AG09309 (cell line): ENCODE measurements around the gene CCDC93.

Source experiments
- DNase-seq: peaks from one replicate; pipeline ENCODE4 v3.0.0-alpha.2; 2010; ENCODE audit warnings: low read depth
- H3K4me3 ChIP-seq: 2 replicates; pipeline ENCODE4 v1.5.1; 2011; ENCODE audit warnings: mild to moderate bottlenecking, low read depth, low read length, moderate library complexity; ENCODE audit not compliant: control insufficient read depth
- TF ChIP-seq, protein P1 (sequence below): IDR thresholded peaks from 2 replicates; pipeline ENCODE4 v1.5.1; 2011; ENCODE audit warnings: mild to moderate bottlenecking, low read depth, low read length, inconsistent platforms; ENCODE audit not compliant: insufficient read depth, control insufficient read depth; ENCODE audit errors: missing control alignments

Gene CCDC93

DNA sequence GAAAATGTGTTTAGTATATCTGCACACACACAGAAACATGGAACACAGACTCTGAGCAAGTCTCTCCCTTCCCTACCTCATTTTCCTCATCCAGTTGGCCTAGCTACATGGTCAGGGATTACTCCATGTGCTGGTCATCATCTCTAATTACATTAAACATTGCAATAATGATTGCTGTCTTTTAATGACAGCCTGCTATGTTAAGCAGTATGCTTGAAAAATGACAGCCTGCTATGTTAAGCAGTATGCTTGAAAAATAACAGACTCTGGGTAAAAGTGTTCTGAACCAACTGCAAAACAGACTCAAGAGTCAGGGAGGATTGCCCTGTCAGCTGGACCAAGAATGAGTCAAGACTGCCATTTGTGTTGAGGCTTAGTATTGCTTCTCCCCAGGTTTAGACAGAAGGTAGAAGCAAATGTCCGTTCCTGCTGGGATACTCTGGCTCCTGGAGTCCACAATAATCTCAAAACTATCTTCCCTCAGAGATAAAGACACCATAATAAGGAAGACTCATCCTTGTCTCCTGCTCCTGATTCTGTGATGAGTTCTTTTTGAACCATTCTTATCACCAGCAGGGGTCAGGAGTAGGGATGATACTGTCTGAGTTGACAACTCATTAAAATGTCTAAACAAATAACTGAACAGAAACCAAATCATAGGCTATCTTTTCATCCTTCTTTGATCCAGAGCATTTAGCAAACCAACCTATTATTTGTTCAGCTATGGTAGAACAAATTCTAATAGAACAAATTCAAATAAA is 57.7 kb downstream of the CCDC93 start:
- H3K4me3 ChIP-seq: no peak overlapping the region
- TF ChIP-seq, protein P1, sequence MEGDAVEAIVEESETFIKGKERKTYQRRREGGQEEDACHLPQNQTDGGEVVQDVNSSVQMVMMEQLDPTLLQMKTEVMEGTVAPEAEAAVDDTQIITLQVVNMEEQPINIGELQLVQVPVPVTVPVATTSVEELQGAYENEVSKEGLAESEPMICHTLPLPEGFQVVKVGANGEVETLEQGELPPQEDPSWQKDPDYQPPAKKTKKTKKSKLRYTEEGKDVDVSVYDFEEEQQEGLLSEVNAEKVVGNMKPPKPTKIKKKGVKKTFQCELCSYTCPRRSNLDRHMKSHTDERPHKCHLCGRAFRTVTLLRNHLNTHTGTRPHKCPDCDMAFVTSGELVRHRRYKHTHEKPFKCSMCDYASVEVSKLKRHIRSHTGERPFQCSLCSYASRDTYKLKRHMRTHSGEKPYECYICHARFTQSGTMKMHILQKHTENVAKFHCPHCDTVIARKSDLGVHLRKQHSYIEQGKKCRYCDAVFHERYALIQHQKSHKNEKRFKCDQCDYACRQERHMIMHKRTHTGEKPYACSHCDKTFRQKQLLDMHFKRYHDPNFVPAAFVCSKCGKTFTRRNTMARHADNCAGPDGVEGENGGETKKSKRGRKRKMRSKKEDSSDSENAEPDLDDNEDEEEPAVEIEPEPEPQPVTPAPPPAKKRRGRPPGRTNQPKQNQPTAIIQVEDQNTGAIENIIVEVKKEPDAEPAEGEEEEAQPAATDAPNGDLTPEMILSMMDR: peak; percentile 11

DNA sequence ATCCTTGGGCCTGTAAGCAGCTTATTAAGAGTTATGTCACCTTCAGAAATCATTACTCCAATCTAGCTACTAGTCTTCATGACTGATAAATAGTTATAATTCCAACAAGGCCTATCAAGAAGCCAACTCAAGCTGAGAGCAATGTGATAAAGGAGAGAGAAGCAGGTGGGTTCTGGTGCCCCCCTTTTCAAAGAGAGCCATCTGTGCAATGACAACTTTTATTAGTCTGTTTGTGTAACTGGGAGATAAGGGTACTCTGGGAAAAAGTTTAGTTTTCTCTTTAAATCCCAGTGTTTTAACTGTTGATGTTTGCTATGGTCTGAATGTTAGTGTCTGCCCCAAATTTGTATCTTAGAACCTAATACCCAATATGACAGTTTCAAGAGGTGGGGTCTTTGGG is 60.6 kb downstream of the CCDC93 start:
- TF ChIP-seq, protein P1: no peak
- no peak overlapping the region for H3K4me3 ChIP-seq
- DNase-seq: no peak

More for the DNA sequence above, 57.7 kb downstream of the CCDC93 start:
- DNase-seq: no peak

DNA sequence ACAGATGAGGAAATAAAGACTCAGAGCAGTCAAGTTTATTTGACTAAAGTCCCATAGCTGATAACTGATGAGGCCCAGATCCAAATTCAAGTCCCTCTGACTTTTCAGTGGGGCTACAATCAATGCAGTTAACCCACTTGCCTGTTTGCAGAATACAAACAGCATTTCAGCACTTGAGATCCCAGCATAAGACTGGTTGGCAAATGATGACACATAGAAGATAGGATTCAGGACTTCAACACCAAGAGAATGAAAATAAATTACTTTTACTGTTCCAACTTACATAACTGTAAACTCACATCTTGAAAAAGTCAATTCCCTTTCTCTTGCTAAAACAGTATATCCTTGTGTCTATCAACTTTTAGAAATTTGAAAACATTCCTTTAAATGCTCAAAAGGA is 61.2 kb downstream of the CCDC93 start:
- no peak overlapping the region for H3K4me3 ChIP-seq
- TF ChIP-seq, protein P1: no peak
- DNase-seq: no peak

DNA sequence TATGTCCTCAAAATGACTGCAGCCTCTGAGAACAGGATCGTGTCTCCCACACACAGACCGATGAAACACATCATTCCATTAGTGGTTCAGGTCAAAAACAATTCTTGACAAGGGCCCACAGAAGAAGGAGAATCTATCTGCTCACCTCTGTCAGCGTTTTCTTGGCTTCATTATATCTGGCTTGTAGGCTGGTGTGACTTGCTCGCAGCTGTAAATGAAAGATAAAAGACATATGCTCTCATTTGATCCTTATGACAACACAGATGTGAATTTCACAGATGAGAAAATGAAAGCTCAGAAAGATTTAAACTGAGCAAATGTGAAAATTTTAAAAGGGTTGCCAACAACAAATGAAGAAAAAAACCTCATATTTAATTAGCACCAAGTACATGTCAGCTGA is 61.6 kb downstream of the CCDC93 start:
- no peak overlapping the region for H3K4me3 ChIP-seq
- DNase-seq: no peak
- TF ChIP-seq, protein P1: no peak

DNA sequence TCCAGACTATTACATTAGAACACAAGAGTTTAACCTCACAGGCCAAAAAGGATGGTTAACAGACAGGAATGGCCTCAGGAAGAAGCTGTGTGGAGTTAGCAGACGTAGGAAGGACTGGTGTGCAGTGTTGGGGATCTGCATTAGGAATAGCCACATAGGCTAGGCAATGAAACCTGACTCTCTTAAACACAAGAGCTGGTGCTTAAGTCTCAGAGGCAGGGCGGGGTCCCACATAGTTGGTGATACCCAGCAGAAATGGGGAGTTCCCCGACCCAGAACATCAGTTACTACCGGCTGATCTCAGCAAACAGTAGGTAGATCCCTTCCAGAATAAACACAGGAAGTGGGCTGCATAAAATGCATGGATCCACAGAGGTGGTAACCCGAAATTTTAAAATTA is 64.1 kb downstream of the CCDC93 start:
- no peak for DNase-seq
- no peak overlapping the region for H3K4me3 ChIP-seq
- TF ChIP-seq, protein P1: no peak

DNA sequence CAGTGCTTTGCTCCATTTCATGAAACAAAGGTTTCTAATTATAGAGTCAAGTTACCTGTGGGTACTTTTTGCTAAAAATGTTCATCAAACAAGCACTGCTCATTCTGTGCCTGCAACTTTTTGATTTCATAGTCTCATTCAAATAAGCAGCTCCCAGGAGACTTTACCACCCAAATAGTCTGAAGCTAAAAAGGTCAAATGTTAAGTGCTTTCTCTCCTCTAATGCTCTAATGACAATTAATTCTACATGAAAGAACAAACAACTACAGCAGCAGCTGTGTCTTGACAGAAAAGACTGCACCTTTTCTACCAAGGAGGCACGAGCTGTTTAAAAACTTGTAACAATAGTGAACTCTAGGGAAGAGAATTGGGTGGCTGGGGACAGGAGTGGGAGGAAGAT is 65.3 kb downstream of the CCDC93 start:
- no peak overlapping the region for H3K4me3 ChIP-seq
- DNase-seq: no peak
- TF ChIP-seq, protein P1: no peak

DNA sequence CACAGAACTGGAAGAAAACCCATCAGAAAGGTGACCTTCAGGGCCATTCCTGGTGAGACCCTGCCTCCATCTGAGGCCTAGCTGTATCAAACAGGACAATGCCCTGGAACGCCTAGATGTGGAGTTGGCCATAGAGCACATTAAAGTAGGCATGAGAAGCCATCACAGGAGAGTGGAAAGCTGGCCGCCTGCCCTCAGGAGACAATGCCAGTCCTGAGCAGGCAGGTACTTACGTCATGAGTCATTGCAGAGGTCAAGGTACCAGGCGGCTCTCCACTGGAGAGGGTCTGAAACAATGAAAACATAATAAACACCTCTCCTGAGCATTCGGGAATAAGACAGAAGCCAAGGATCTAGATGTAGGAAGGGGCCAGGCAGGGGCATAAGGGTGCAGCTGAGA is 68.6 kb downstream of the CCDC93 start:
- no peak for DNase-seq
- TF ChIP-seq, protein P1: no peak
- no peak overlapping the region for H3K4me3 ChIP-seq
